ENCODE data around the gene KRT74. TPM values are rescaled to one million over a fixed set of nuclear protein-coding genes. Genes with fewer than 3 reads are reported as not detected.

Gene KRT74
- total and polyA plus RNA-seq, 2 of the 8 experiments (the other 6 are each of a cell fraction or from before 2014, with no cell fraction given), result not detected

DNA sequence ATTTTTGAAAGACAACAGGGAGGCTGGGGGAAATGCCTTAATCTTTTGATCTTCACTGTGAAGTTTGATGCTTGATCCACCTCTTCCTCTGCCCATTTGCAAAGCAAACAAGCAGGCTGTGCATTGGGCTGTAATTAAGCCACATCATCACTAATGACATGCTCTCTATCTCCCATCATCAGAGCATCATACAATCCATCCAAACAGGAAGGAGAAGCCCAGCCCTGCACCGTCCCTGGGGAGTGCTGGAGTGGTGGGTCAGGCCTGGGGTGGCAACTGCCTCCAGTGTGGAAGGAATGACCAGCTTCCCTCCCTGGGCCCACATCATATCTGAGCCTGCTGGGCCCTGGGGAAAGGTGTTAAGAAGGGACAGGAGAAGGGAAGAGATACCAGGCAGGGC lies 6.9 kb upstream of the KRT74 start (continued):
- TF ChIP-seq, protein P1, sequence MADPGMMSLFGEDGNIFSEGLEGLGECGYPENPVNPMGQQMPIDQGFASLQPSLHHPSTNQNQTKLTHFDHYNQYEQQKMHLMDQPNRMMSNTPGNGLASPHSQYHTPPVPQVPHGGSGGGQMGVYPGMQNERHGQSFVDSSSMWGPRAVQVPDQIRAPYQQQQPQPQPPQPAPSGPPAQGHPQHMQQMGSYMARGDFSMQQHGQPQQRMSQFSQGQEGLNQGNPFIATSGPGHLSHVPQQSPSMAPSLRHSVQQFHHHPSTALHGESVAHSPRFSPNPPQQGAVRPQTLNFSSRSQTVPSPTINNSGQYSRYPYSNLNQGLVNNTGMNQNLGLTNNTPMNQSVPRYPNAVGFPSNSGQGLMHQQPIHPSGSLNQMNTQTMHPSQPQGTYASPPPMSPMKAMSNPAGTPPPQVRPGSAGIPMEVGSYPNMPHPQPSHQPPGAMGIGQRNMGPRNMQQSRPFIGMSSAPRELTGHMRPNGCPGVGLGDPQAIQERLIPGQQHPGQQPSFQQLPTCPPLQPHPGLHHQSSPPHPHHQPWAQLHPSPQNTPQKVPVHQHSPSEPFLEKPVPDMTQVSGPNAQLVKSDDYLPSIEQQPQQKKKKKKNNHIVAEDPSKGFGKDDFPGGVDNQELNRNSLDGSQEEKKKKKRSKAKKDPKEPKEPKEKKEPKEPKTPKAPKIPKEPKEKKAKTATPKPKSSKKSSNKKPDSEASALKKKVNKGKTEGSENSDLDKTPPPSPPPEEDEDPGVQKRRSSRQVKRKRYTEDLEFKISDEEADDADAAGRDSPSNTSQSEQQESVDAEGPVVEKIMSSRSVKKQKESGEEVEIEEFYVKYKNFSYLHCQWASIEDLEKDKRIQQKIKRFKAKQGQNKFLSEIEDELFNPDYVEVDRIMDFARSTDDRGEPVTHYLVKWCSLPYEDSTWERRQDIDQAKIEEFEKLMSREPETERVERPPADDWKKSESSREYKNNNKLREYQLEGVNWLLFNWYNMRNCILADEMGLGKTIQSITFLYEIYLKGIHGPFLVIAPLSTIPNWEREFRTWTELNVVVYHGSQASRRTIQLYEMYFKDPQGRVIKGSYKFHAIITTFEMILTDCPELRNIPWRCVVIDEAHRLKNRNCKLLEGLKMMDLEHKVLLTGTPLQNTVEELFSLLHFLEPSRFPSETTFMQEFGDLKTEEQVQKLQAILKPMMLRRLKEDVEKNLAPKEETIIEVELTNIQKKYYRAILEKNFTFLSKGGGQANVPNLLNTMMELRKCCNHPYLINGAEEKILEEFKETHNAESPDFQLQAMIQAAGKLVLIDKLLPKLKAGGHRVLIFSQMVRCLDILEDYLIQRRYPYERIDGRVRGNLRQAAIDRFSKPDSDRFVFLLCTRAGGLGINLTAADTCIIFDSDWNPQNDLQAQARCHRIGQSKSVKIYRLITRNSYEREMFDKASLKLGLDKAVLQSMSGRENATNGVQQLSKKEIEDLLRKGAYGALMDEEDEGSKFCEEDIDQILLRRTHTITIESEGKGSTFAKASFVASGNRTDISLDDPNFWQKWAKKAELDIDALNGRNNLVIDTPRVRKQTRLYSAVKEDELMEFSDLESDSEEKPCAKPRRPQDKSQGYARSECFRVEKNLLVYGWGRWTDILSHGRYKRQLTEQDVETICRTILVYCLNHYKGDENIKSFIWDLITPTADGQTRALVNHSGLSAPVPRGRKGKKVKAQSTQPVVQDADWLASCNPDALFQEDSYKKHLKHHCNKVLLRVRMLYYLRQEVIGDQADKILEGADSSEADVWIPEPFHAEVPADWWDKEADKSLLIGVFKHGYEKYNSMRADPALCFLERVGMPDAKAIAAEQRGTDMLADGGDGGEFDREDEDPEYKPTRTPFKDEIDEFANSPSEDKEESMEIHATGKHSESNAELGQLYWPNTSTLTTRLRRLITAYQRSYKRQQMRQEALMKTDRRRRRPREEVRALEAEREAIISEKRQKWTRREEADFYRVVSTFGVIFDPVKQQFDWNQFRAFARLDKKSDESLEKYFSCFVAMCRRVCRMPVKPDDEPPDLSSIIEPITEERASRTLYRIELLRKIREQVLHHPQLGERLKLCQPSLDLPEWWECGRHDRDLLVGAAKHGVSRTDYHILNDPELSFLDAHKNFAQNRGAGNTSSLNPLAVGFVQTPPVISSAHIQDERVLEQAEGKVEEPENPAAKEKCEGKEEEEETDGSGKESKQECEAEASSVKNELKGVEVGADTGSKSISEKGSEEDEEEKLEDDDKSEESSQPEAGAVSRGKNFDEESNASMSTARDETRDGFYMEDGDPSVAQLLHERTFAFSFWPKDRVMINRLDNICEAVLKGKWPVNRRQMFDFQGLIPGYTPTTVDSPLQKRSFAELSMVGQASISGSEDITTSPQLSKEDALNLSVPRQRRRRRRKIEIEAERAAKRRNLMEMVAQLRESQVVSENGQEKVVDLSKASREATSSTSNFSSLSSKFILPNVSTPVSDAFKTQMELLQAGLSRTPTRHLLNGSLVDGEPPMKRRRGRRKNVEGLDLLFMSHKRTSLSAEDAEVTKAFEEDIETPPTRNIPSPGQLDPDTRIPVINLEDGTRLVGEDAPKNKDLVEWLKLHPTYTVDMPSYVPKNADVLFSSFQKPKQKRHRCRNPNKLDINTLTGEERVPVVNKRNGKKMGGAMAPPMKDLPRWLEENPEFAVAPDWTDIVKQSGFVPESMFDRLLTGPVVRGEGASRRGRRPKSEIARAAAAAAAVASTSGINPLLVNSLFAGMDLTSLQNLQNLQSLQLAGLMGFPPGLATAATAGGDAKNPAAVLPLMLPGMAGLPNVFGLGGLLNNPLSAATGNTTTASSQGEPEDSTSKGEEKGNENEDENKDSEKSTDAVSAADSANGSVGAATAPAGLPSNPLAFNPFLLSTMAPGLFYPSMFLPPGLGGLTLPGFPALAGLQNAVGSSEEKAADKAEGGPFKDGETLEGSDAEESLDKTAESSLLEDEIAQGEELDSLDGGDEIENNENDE (IDR thresholded peaks at IDR 0.05; ENCODE audit: insufficient replicate concordance, low read length), result no peak
- no peak for TF ChIP-seq EZH2 (IDR thresholded peaks at IDR 0.05; ENCODE audit: low read depth, low read length, severe bottlenecking)
- no peak for TF ChIP-seq CHD2 (IDR thresholded peaks at IDR 0.05; ENCODE audit: low read length)
